Keratinocyte (primary cell): ENCODE measurements around the gene OLFM3. TPM values are rescaled to one million over a fixed set of nuclear protein-coding genes. Genes with fewer than 3 reads are reported as not detected.

Experiments used
- DNase-seq: peaks from one replicate; pipeline ENCODE4 v3.0.0-alpha.2; 2011; ENCODE audit warnings: low read depth, missing footprints, low spot score
- FAIRE-seq: peaks from 2 replicates; lab custom pipeline; 2011; peaks lifted over from hg19 to GRCh38; lab: Jason Lieb, UNC
- H2AFZ ChIP-seq: 2 replicates; pipeline ENCODE4 v1.6.0; 2012; ENCODE audit warnings: low read length, control low read depth, inconsistent platforms; ENCODE audit not compliant: control insufficient read depth
- H3K27ac ChIP-seq: 2 replicates; pipeline ENCODE4 v1.5.1; 2011; ENCODE audit warnings: low read length; ENCODE audit not compliant: control insufficient read depth, insufficient read depth
- H3K27me3 ChIP-seq: 3 replicates; pipeline ENCODE4 v1.6.0; 2011; ENCODE audit warnings: low read length; ENCODE audit not compliant: control insufficient read depth, insufficient read depth; ENCODE audit errors: extremely low read depth
- H3K36me3 ChIP-seq, 2 experiments: 2 replicates in 1 of 2; 3 replicates in 1 of 2; pipeline ENCODE4 v1.5.1; 2011; ENCODE audit warnings: low read length in 2 of 2, mild to moderate bottlenecking in 1 of 2; ENCODE audit not compliant: control insufficient read depth in 2 of 2, insufficient read depth in 2 of 2; ENCODE audit errors: extremely low read depth in 1 of 2
- H3K4me1 ChIP-seq: 3 replicates; pipeline ENCODE4 v1.5.1; 2011; ENCODE audit warnings: low read length; ENCODE audit not compliant: control insufficient read depth, insufficient read depth; ENCODE audit errors: extremely low read depth
- H3K4me2 ChIP-seq: 3 replicates; pipeline ENCODE4 v1.6.0; 2011; ENCODE audit warnings: low read depth, low read length; ENCODE audit not compliant: control insufficient read depth, insufficient read depth; ENCODE audit errors: extremely low read depth
- H3K4me3 ChIP-seq, 3 experiments: fragments of 200-600 bp in 1 of 3; sonication (generic) in 1 of 3; 2 replicates in 2 of 3; 3 replicates in 1 of 3; pipeline ENCODE4 v1.5.1; 2011 to 2016; ENCODE audit warnings: low read length in 3 of 3, mild to moderate bottlenecking in 3 of 3, control low read depth in 2 of 3, inconsistent platforms in 1 of 3, low read depth in 1 of 3, mixed read lengths in 1 of 3, mixed run types in 1 of 3, moderate library complexity in 1 of 3; ENCODE audit not compliant: control insufficient read depth in 2 of 3, insufficient read depth in 2 of 3; ENCODE audit errors: extremely low read depth in 1 of 3
- H3K79me2 ChIP-seq: 2 replicates; pipeline ENCODE4 v1.6.0; 2012; ENCODE audit warnings: low read length; ENCODE audit not compliant: control insufficient read depth, insufficient read depth
- H3K9ac ChIP-seq: 3 replicates; pipeline ENCODE4 v1.6.0; 2011; ENCODE audit warnings: low read length; ENCODE audit not compliant: control insufficient read depth, insufficient read depth; ENCODE audit errors: extremely low read depth
- H3K9me1 ChIP-seq: 3 replicates; pipeline ENCODE4 v1.6.0; 2011; ENCODE audit warnings: low read length; ENCODE audit not compliant: control insufficient read depth, insufficient read depth; ENCODE audit errors: extremely low read depth
- H3K9me3 ChIP-seq: 2 replicates; pipeline ENCODE4 v1.5.1; 2012; ENCODE audit warnings: low read depth, low read length; ENCODE audit not compliant: control insufficient read depth
- H4K20me1 ChIP-seq: 3 replicates; pipeline ENCODE4 v1.6.0; 2011; ENCODE audit warnings: low read length; ENCODE audit not compliant: control insufficient read depth, insufficient read depth; ENCODE audit errors: extremely low read depth
- CTCF ChIP-seq, 3 experiments: IDR thresholded peaks in 1 of 3; conservative IDR thresholded peaks in 1 of 3; optimal IDR thresholded peaks in 1 of 3; 2 replicates in 2 of 3; 3 replicates in 1 of 3; pipeline versions ENCODE3 to v1.5.1; 2011; ENCODE audit warnings: low read length in 3 of 3, mild to moderate bottlenecking in 3 of 3, moderate library complexity in 2 of 3, control low read depth in 1 of 3, inconsistent platforms in 1 of 3; ENCODE audit not compliant: insufficient read depth in 2 of 3; ENCODE audit errors: extremely low read depth in 1 of 3
- EZH2 ChIP-seq: IDR thresholded peaks from one replicate; pipeline ENCODE4 v1.6.1; 2012; ENCODE audit warnings: inconsistent platforms, mild to moderate bottlenecking, low read length, moderate library complexity
- dilution Hi-C: fragments of 300-500 bp; cut with MboI; formaldehyde crosslinking; loops from one replicate; pipeline ENCODE4 v1.7.0; 2020; ENCODE audit warnings: low sequenced_read_pairs; ENCODE audit not compliant: extremely low pct_ligation_motif_present
- polyA plus RNA-seq, 5 experiments: library from polyadenylated mRNA; depleted of rRNA in 3 of 5; stranded (reverse) in 3 of 5; stranded (forward) in 1 of 5; unstranded in 1 of 5; fragments of >200 nt; gene quantifications; 1 replicate in 1 of 5; 2 replicates in 3 of 5; 3 replicates in 1 of 5; pipeline versions ENCODE4 v1.2.1 to v1.2.3, GENCODE V29; 2011 to 2012; ENCODE audit warnings: missing spikeins in 2 of 5, low read depth in 1 of 5, low replicate concordance in 1 of 5

The OLFM3 gene
- polyA plus RNA-seq, 1 donor (not counting 4 experiments of a cell fraction or from before 2014, with no cell fraction given): not detected

DNA sequence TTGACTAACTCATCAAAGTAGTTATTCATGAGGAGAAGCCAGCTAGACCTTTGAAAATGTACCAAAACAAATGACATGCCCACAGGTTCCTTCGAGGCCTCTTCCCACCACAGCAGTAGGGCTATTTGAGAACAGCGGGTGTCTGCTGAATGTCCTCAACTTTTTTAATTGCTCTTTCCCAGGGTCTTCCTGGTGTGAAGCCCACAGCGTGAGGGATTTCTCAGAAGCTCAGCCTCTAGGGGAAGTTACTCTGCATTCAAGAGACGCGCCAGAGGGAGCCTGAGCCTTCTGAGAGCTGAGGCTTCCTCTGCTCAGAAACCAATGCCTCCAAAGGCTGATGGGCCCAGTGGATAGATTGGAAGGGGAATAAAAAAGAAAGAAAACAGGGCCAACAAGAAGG lies 153.6 kb downstream of the OLFM3 start:
- TF ChIP-seq EZH2 (no peak), CTCF (optimal IDR thresholded peaks at IDR 0.05 in 1 of 3, IDR thresholded peaks at IDR 0.05 in 1 of 3, conservative IDR thresholded peaks at IDR 0.05 in 1 of 3; ENCODE audit: extremely low read depth in 1 of 3, insufficient read depth in 2 of 3, low read length in 3 of 3) (no peak)
- no peaks in the 10 kb centered on the region for H3K9me1 ChIP-seq
- H3K27ac ChIP-seq: no peak overlapping the region
- H2AFZ ChIP-seq: no peak overlapping the region
- H3K4me2 ChIP-seq: no peak overlapping the region
- no peaks in the 10 kb centered on the region for H3K36me3 ChIP-seq
- no peak overlapping the region for H3K9ac ChIP-seq
- DNase-seq: no peak
- no peaks in the 10 kb centered on the region for H3K9me3 ChIP-seq
- H3K4me3 ChIP-seq: no peak overlapping the region
- dilution Hi-C loops: no loop called here
- no peaks in the 10 kb centered on the region for H3K27me3 ChIP-seq
- H4K20me1 ChIP-seq: no peaks in the 10 kb centered on the region
- no peaks in the 10 kb centered on the region for H3K4me1 ChIP-seq
- H3K79me2 ChIP-seq: no peaks in the 10 kb centered on the region
- FAIRE-seq: no peak

GRCh38 chr1:101841824-101842223 lies 154.9 kb downstream of the OLFM3 start:
- dilution Hi-C loops: no loop called here
- H3K4me2 ChIP-seq: no peak overlapping the region
- no peak overlapping the region for H3K4me3 ChIP-seq
- H3K27me3 ChIP-seq: no peaks in the 10 kb centered on the region
- no peak overlapping the region for H3K27ac ChIP-seq
- DNase-seq: no peak
- TF ChIP-seq CTCF (optimal IDR thresholded peaks at IDR 0.05 in 1 of 3, IDR thresholded peaks at IDR 0.05 in 1 of 3, conservative IDR thresholded peaks at IDR 0.05 in 1 of 3; ENCODE audit: extremely low read depth in 1 of 3, insufficient read depth in 2 of 3, low read length in 3 of 3): no peak
- no peak for FAIRE-seq
- H3K9me3 ChIP-seq: no peaks in the 10 kb centered on the region
- H3K36me3 ChIP-seq: no peaks in the 10 kb centered on the region
- H2AFZ ChIP-seq: no peak overlapping the region
- H4K20me1 ChIP-seq: no peaks in the 10 kb centered on the region
- no peaks in the 10 kb centered on the region for H3K9me1 ChIP-seq
- no peaks in the 10 kb centered on the region for H3K4me1 ChIP-seq
- H3K79me2 ChIP-seq: no peaks in the 10 kb centered on the region
- no peak overlapping the region for H3K9ac ChIP-seq
